Measurements from ENCODE around the gene TEDC1. TPM values are rescaled to one million over a fixed set of nuclear protein-coding genes. Genes with fewer than 3 reads are reported as not detected.

TEDC1 gene
- polyA plus RNA-seq, 1 of the 3 experiments (the other 2 are of a cell fraction), result 13.4 TPM

GRCh38 chr14:105461903-105462302 lies 29.1 kb upstream of the TEDC1 start:
- H3K9me2 ChIP-seq, result no peaks in the 10 kb centered on the region
- 99% methylated on average over 7 of the region's 18 CpGs for WGBS (ENCODE audit: low lambda C conversion rate)
- no peak overlapping the region for H3K27ac ChIP-seq (ENCODE audit: low read depth in 2 of 2, low read length in 1 of 2)
- ChIA-PET POLR2A (no interaction called here), CTCF (interaction anchor here (1.4 kb wide), 2 partner anchors 9 to 15 kb away, joined by 3 to 4 read pairs; no protein-coding TSS in a partner anchor)
- no peak overlapping the region for H2AFZ ChIP-seq (ENCODE audit: low read depth)
- peaks cover 4 to 67% of the 10 kb centered on the region in 2 experiments for H3K36me3 ChIP-seq (replicated peaks in 1 of 2; ENCODE audit: control insufficient read depth in 1 of 2, insufficient read depth in 2 of 2, low read length in 1 of 2)
- no peaks in the 10 kb centered on the region for H3K9me3 ChIP-seq
- no peak overlapping the region for H3K4me3 ChIP-seq (ENCODE audit: low read depth in 2 of 2, low read length in 1 of 2)
- no peak overlapping the region for H3K4me2 ChIP-seq
- H4K20me1 ChIP-seq (ENCODE audit: insufficient read depth), result no peaks in the 10 kb centered on the region
- peaks cover 0 to 8% of the 10 kb centered on the region in 2 experiments; a peak in 1 of 4 replicates for H3K4me1 ChIP-seq (ENCODE audit: control insufficient read depth in 1 of 2, insufficient read depth in 2 of 2, low read depth in 1 of 2, low read length in 1 of 2)
- no peaks in the 10 kb centered on the region for H3F3A ChIP-seq (replicated peaks; ENCODE audit: insufficient read depth)
- TF ChIP-seq GATA2 (CRISPR knock-in tag; IDR thresholded peaks at IDR 0.05) (no peak), CHD2 (IDR thresholded peaks at IDR 0.05; ENCODE audit: low read length, partially characterized antibody) (no peak), TAF1 (IDR thresholded peaks at IDR 0.05; ENCODE audit: borderline replicate concordance, low read depth, low read length) (no peak), EZH2phosphoT487 (IDR thresholded peaks at IDR 0.05; ENCODE audit: borderline replicate concordance, low read depth) (no peak), SMC3 (IDR thresholded peaks at IDR 0.05; ENCODE audit: low read depth, low read length) (no peak), ELF1 (IDR thresholded peaks at IDR 0.05) (no peak), USF2 (IDR thresholded peaks at IDR 0.05; ENCODE audit: borderline replicate concordance, low read depth, low read length) (no peak), YY1 (IDR thresholded peaks at IDR 0.05; ENCODE audit: low read depth) (no peak), NRF1 (IDR thresholded peaks at IDR 0.05; ENCODE audit: low read depth, low read length) (no peak), GABPA (IDR thresholded peaks at IDR 0.05; ENCODE audit: low read depth) (no peak), RXRA (IDR thresholded peaks at IDR 0.05; ENCODE audit: borderline replicate concordance, low read depth) (no peak), RFX5 (IDR thresholded peaks at IDR 0.05; ENCODE audit: low read length) (no peak), POLR2AphosphoS5 (IDR thresholded peaks at IDR 0.05; ENCODE audit: low read depth, low read length) (no peak)
- TF ChIP-seq, protein P1, sequence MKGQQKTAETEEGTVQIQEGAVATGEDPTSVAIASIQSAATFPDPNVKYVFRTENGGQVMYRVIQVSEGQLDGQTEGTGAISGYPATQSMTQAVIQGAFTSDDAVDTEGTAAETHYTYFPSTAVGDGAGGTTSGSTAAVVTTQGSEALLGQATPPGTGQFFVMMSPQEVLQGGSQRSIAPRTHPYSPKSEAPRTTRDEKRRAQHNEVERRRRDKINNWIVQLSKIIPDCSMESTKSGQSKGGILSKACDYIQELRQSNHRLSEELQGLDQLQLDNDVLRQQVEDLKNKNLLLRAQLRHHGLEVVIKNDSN (IDR thresholded peaks at IDR 0.05; ENCODE audit: borderline replicate concordance, low read depth), result no peak
- TF ChIP-seq, protein P2, sequence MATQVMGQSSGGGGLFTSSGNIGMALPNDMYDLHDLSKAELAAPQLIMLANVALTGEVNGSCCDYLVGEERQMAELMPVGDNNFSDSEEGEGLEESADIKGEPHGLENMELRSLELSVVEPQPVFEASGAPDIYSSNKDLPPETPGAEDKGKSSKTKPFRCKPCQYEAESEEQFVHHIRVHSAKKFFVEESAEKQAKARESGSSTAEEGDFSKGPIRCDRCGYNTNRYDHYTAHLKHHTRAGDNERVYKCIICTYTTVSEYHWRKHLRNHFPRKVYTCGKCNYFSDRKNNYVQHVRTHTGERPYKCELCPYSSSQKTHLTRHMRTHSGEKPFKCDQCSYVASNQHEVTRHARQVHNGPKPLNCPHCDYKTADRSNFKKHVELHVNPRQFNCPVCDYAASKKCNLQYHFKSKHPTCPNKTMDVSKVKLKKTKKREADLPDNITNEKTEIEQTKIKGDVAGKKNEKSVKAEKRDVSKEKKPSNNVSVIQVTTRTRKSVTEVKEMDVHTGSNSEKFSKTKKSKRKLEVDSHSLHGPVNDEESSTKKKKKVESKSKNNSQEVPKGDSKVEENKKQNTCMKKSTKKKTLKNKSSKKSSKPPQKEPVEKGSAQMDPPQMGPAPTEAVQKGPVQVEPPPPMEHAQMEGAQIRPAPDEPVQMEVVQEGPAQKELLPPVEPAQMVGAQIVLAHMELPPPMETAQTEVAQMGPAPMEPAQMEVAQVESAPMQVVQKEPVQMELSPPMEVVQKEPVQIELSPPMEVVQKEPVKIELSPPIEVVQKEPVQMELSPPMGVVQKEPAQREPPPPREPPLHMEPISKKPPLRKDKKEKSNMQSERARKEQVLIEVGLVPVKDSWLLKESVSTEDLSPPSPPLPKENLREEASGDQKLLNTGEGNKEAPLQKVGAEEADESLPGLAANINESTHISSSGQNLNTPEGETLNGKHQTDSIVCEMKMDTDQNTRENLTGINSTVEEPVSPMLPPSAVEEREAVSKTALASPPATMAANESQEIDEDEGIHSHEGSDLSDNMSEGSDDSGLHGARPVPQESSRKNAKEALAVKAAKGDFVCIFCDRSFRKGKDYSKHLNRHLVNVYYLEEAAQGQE (IDR thresholded peaks at IDR 0.05; ENCODE audit: low read depth, low read length), result no peak
- TF ChIP-seq, protein P3, sequence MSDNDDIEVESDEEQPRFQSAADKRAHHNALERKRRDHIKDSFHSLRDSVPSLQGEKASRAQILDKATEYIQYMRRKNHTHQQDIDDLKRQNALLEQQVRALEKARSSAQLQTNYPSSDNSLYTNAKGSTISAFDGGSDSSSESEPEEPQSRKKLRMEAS (IDR thresholded peaks at IDR 0.05; ENCODE audit: low read depth), result no peak
- TF ChIP-seq, protein P4, sequence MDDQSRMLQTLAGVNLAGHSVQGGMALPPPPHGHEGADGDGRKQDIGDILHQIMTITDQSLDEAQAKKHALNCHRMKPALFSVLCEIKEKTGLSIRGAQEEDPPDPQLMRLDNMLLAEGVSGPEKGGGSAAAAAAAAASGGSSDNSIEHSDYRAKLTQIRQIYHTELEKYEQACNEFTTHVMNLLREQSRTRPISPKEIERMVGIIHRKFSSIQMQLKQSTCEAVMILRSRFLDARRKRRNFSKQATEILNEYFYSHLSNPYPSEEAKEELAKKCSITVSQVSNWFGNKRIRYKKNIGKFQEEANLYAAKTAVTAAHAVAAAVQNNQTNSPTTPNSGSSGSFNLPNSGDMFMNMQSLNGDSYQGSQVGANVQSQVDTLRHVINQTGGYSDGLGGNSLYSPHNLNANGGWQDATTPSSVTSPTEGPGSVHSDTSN (IDR thresholded peaks at IDR 0.05), result no peak
- TF ChIP-seq, protein P5, sequence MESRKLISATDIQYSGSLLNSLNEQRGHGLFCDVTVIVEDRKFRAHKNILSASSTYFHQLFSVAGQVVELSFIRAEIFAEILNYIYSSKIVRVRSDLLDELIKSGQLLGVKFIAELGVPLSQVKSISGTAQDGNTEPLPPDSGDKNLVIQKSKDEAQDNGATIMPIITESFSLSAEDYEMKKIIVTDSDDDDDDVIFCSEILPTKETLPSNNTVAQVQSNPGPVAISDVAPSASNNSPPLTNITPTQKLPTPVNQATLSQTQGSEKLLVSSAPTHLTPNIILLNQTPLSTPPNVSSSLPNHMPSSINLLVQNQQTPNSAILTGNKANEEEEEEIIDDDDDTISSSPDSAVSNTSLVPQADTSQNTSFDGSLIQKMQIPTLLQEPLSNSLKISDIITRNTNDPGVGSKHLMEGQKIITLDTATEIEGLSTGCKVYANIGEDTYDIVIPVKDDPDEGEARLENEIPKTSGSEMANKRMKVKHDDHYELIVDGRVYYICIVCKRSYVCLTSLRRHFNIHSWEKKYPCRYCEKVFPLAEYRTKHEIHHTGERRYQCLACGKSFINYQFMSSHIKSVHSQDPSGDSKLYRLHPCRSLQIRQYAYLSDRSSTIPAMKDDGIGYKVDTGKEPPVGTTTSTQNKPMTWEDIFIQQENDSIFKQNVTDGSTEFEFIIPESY (IDR thresholded peaks at IDR 0.05; ENCODE audit: borderline replicate concordance, low read depth), result no peak
- H3K9ac ChIP-seq, result no peak overlapping the region
- no peaks in the 10 kb centered on the region; the same call in 1 of the 2 replicates for H3K79me2 ChIP-seq (ENCODE audit: insufficient read depth)
- DNase-seq, result no peak
- H3K27me3 ChIP-seq (ENCODE audit: insufficient read depth), result no peaks in the 10 kb centered on the region

Data from SK-N-SH (cell line).